Measurements from ENCODE around the gene RFLNA. TPM values are rescaled to one million over a fixed set of nuclear protein-coding genes. Genes with fewer than 3 reads are reported as not detected.

The RFLNA gene
- total RNA-seq, 1 donor from 2014 or later: 0.69 TPM

DNA sequence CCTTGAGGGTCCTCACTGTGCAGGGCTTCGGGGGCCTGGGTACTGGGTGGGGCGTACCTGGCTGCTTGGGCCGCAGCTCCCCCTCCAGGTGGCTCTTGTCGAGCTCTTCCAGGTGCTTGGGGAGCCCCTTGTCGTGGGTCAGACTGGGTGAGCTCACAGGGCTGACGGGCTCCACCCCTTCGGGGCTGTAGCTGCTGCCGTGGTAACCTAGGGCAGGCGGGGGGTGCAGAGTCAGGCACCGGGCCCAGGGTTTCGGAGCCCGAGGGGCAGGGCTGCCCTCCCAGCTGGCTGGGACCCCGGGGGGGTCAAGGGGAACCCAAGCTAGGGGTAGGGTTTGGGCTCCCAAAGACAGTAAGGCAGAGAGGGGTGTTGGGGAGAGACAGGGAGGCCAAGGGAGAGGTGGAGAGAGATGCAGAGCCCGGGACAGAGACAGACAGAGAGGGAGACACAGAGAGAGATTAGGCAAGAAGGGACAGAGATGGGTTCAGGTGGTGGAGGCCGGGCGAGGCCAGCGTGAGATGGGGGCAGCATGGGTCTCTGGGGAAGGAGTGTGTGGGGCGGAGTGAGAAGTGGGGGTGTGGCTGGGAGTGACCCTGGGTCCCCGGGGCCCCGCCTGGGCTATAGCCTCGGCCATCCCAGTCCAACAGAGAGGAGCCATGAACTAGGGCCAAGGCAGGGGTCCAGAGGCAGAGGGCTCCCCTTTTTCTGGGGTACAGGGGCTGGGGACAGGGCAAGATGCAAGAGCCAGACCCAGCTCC, 40.7 kb downstream of the RFLNA start:
- TF ChIP-seq, protein P1, sequence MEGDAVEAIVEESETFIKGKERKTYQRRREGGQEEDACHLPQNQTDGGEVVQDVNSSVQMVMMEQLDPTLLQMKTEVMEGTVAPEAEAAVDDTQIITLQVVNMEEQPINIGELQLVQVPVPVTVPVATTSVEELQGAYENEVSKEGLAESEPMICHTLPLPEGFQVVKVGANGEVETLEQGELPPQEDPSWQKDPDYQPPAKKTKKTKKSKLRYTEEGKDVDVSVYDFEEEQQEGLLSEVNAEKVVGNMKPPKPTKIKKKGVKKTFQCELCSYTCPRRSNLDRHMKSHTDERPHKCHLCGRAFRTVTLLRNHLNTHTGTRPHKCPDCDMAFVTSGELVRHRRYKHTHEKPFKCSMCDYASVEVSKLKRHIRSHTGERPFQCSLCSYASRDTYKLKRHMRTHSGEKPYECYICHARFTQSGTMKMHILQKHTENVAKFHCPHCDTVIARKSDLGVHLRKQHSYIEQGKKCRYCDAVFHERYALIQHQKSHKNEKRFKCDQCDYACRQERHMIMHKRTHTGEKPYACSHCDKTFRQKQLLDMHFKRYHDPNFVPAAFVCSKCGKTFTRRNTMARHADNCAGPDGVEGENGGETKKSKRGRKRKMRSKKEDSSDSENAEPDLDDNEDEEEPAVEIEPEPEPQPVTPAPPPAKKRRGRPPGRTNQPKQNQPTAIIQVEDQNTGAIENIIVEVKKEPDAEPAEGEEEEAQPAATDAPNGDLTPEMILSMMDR (conservative IDR thresholded peaks at IDR 0.05; ENCODE audit: low read depth, low read length): no peak
- DNase-seq (ENCODE audit: low read depth): no peak
- no peak overlapping the region for H3K4me3 ChIP-seq (ENCODE audit: low read depth, low read length)

DNA sequence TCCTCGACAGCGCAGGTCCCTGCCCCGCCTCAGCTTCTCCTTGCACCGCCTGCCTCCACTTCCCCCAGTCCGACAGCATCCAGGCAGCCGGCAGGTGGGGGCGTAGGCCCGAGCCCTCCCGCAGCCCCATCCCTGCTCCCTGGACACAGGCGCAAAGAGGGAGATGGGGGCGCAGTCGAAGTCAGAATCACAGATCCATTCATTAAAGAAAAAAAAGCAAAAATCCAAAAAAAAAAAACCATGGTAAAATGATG, 41.2 kb downstream of the RFLNA start:
- DNase-seq (ENCODE audit: low read depth): no peak
- no peak overlapping the region for H3K4me3 ChIP-seq (ENCODE audit: low read depth, low read length)
- TF ChIP-seq, protein P1 (conservative IDR thresholded peaks at IDR 0.05; ENCODE audit: low read depth, low read length): no peak

DNA sequence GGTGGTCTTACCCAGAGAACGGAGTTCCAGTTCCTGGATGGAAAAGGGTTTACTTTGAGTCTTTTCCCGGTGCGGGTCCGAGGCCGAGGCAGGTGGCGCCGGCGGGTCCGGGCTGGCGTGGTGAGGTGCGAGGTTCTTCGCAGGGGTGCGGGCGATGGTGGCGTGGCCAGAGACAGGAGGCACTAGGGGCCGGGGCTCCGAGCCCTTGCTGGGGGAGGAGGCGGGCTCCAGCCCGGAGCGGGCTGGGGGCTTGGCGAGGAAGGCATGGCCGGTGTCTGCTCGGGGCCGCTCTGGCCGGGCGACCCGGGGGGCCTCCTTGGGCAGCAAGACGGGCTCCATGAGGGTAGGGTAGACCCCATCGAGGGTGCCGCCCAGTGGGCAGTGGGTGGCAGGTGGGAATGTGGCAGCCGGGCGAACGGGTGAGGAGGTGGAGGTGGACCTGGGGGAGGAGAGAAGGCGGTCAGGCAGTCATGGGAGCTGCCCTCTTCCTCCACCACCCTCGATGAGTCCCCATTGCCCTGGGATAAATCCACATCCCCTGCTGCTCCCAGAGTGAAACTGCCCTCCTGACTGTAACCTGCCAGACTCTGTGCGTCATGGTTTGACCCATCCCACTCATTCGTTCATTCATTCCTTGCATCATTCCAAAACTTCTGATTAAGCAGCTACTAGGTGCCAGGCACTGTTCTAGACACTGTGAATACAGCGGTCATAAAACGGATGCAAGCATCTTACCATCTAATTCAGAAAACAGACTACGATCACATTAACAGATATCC, 42.0 kb downstream of the RFLNA start:
- DNase-seq (ENCODE audit: low read depth): no peak
- H3K4me3 ChIP-seq (ENCODE audit: low read depth, low read length): no peak overlapping the region
- TF ChIP-seq, protein P1 (conservative IDR thresholded peaks at IDR 0.05; ENCODE audit: low read depth, low read length): no peak

DNA sequence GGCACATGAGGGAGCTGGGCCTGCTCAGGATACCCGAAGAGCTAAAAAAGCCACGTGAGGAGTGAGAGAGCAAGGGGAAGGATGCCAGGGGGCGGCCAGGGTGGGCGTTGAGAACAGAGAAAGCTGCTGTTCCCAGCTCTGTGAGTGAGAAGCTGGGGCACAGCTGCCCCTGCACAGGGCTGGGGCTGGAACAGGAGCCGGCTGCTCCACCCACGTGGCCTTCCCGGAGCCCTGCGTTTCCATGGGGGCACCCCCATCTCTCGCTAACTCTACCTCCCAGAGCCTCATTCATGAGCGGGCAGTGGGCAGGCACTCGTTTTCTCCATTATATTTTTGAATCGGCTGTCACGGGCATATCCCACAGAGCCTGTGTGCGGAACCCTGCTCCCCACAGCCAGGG, 42.7 kb downstream of the RFLNA start:
- TF ChIP-seq, protein P1 (conservative IDR thresholded peaks at IDR 0.05; ENCODE audit: low read depth, low read length): no peak

DNA sequence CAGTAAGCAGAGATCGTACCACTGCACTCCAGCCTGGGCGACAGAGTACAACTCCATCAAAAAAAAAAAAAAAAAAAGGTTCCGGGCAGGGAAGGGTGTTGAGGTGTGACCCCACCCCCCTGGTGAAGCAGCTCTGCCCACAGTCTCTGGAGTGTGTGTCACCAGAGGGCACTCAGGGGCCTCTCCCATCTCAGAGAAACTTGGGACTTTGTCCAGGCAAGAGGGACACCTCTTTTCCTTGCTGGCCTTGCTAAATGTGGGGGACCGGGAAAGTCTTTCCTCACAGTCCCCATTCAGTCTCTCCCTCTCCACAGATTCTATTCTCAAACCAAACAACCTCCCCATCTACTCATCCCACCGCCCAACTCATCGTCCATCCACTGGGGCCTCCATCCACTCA, 43.6 kb downstream of the RFLNA start:
- TF ChIP-seq, protein P1 (conservative IDR thresholded peaks at IDR 0.05; ENCODE audit: low read depth, low read length): no peak
- DNase-seq (ENCODE audit: low read depth): no peak
- H3K4me3 ChIP-seq (ENCODE audit: low read depth, low read length): no peak overlapping the region

More for the DNA sequence above, 42.7 kb downstream of the RFLNA start:
- DNase-seq (ENCODE audit: low read depth): no peak
- H3K4me3 ChIP-seq (ENCODE audit: low read depth, low read length): no peak overlapping the region

DNA sequence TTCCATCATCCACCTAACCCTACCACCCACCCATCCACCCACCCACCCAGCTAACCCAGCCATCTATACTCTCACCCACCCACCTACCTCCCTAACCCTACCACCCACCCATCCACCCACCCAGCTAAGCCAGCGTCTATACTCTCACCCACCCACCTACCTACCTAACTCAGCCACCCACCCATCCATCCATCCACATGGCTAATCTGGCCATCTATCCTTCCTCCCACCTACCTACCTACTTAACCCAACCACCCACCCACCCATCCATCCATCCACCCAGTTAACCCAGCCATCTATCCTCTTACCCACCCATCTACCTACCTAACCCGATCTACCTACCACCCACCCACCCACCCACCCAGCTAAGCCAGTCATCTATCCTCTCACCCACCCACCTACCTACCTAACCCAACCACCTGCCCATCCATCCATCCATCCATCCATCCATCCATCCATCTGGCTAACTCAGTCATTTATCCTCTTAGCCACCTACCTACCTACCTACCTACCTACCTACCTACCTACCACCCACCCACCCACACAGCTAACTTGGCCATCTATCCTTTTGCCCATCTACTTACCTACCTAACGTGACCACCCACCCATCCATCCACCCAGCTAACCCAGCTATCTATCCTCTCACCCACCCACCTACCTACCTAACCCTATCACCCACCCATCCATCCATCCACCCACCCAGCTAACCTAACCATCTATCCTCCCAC, 44.1 kb downstream of the RFLNA start:
- TF ChIP-seq, protein P1 (conservative IDR thresholded peaks at IDR 0.05; ENCODE audit: low read depth, low read length): no peak
- H3K4me3 ChIP-seq (ENCODE audit: low read depth, low read length): no peak overlapping the region
- DNase-seq (ENCODE audit: low read depth): no peak
